Measurements from ENCODE around the gene FLRT1. TPM values are rescaled to one million over a fixed set of nuclear protein-coding genes. Genes with fewer than 3 reads are reported as not detected.

The FLRT1 gene
- total RNA-seq, 1 donor from 2014 or later: 3.7 TPM

DNA sequence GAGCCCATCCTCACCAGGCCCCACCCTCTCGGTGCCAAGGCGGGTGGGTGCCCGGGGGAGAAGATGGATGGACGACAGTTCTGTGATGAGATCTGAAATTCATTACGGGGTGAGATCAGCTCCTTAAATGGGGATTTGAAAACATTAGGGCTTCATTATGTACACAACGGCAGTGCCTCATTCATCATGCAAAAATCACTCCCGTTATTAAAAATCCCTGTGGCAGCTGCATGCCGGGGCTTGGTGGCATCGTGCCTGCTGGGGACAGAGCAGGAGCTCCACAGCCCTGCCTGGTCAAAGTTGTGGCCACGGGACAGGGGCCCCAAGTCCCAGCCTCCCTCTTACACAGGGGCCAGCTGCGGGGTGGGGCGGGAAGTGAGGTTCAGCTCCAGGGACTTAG is 29.3 kb upstream of the FLRT1 start:
- DNase-seq: peak; percentile 61

- peak; percentile 58 for DNase-seq
Measured at GRCh38 chr11:64007160-64007628, 28.5 kb upstream of the FLRT1 start.

GRCh38 chr11:64007629-64008282 is 28.0 kb upstream of the FLRT1 start:
- DNase-seq: peak; percentile 73

- DNase-seq: no peak
Measured at GRCh38 chr11:64008283-64008913, 27.3 kb upstream of the FLRT1 start.

GRCh38 chr11:64008914-64009633 is 26.7 kb upstream of the FLRT1 start:
- DNase-seq: no peak

GRCh38 chr11:64009710-64010109 is 26.0 kb upstream of the FLRT1 start:
- no peak for DNase-seq

DNA sequence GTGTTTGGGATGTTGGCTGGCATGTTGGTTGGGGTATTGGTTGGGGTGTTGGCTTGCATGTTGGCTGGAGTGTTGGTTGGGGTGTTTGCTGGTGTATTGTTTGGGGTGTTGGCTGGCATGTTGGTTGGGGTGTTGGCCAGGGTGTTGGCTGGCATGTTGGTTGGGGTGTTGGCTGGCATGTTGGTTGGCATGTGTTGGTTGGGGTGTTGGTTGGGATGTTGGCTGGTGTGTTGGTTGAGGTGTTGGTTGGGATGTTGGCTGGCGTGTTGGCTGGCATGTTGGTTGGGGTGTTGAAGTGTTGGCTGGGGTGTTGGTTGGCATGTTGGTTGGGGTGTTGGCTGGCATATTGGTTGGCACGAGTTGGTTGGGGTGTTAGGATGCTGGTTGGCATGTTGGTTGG is 24.9 kb upstream of the FLRT1 start:
- no peak for DNase-seq

- no peak for DNase-seq
Measured at GRCh38 chr11:64011371-64011770, 24.4 kb upstream of the FLRT1 start.

DNA sequence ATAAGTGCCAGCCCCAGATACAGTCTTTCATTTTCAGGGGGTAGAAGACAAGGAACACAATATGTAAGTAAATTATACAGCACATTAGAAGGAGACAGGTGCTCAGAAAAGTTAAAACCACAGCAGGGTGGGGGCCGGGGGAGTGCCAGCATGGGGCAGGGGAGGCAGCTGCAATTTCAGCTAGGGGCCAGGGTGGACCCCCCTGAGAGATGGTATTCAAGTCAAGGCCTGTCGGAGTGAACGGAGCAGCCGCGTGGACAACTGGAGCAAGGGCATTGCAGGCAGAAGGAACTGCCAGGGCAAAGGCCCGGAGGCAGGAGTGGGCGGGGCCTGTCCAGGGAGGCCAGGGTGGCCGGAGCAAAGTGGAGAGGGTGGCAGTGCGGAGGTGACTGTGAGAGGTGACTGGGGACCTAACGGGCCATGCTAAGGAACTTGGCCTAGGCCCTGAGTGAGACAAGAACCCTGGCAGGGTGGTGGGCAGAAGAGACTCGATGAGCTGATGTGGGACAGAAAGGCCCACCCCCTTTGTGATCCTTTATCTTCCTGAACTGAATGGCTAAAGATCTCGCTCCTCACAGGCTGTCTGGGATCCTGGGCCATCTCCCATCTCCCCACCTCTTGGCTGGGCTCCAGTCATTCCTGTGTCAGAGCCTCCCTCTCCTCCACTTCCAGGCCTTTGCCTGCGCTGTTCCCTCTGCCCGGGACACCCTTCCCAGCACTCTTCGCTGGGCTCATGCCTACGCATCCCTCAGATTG is 22.4 kb upstream of the FLRT1 start:
- DNase-seq: no peak

- no peak for DNase-seq
Measured at GRCh38 chr11:64014356-64014755, 21.4 kb upstream of the FLRT1 start.

DNA sequence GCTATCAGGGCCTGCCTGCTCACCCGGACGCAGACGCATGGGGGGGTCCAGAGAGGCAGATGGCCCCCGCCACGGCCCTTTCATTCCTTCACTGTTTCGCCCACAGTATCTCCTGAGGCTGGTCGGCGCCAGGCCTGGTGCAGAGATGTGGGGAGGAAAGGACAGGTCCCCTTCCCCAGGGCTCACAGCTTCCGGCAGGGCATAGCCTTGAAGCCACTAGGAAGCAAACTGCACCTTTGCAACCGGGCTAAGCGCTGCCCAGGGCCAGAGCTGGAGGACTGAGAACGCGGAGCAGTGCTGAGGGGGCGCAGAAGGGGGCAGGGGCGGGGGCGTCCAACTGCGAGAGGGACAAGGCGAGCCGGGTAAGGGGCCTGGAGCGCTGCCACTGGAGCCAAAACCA is 20.2 kb upstream of the FLRT1 start:
- DNase-seq: no peak

- no peak for DNase-seq
Measured at GRCh38 chr11:64015935-64016845, 19.5 kb upstream of the FLRT1 start.

- no peak for DNase-seq
Measured at GRCh38 chr11:64017945-64018224, 17.8 kb upstream of the FLRT1 start.

- no peak for DNase-seq
Measured at GRCh38 chr11:64018310-64018709, 17.4 kb upstream of the FLRT1 start.

GRCh38 chr11:64019106-64020037 is 16.4 kb upstream of the FLRT1 start:
- DNase-seq: no peak

GRCh38 chr11:64020976-64021756 is 14.6 kb upstream of the FLRT1 start:
- no peak for DNase-seq

- DNase-seq: peak; percentile 70
Measured at GRCh38 chr11:64021757-64022093, 14.0 kb upstream of the FLRT1 start.

DNA sequence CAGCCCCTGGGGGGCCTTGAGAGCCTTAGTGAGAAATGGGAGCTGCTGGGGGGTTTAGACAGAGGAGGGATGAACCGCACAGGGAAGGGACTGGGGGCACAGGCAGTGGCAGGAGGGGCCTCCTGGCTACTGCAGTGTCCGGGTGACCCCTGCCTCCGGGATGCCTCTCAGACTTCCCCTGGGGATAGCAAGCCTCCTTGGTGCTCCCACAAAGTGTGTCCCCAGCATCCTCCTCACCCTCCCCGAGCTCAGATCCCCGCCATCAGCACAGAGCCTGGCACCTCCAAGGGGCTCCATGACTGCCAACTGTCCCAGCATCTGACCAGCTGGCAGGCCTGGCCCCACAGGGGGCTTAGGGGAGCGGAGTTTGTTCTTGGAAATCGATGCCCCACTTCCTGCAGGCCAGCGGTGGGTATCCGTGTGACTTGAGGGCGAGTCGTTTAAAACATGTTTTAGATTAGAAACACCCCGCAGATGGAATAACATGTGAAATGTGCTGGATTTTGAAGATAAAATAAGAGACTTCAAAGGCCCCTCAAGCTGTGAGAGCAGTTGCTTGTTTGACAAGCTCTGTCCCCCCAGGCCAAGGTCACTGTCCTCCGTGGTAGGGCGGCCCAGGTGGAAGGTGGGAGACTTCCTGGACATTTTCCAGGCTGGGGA is 13.5 kb upstream of the FLRT1 start:
- DNase-seq: no peak

All from tongue (tissue), 2 donors.